ENCODE data around the gene CDC42EP1.
"Not testable (repeated sequence)": the region's sequence is repeated elsewhere in the genome, so short reads cannot be mapped to it uniquely, and the experiment has no call there.

The CDC42EP1 gene

DNA sequence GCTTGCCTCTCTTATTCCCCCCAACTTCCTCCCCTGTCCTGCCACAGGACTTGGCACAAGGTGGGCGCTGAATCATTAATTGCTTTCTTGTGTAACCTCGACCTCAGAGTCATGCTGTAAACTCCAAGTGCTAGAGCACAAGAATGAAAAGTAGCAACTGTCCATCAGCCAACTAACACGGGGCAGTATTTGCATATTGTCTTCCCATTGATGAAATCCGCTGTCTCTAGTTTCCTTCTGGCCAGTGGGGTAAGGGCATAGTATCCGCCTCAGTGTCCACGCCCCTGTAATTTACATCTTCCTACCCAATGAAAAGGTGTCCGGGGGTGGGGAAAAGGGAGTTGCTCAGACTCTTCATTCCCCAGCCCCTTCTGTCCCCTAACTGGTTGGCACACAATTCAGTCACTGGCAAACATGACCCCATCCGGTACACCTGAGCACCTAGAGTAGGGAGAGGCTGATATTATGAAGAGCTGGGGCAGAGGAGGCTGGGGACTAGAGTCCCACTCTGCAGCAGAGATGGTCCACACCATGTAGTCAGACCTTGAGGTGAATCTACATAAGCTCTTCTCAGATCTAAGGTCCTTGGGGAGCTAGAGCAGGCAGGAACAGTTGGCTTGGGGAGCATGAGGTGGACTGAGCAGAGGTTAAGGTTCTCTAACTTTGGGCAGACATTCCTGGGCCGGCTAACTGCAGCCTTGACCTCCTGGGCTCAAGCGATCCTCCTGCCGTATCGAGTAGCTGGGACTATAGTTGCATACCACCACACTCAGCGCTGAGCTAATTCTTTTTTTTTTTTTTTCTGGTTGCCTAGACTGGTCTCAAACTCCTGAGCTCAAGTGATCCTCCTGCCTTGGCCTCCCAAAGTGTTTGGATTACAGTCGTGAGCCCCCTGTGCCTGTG is 41.5 kb downstream of the CDC42EP1 start:
- H3K9ac ChIP-seq (ENCODE audit: low read depth, low read length) = peak overlapping the region; percentile 43; the same call in 1 of the 2 replicates
- no peaks in the 10 kb centered on the region for H3K36me3 ChIP-seq (ENCODE audit: insufficient read depth, low read length)
- H3K9me3 ChIP-seq (ENCODE audit: control insufficient read depth, insufficient read depth, low read length) = no peaks in the 10 kb centered on the region
- peaks cover 3% of the 10 kb centered on the region; the same call in 1 of the 2 replicates for H3K4me1 ChIP-seq (ENCODE audit: insufficient read depth, low read length)

- H3K9ac ChIP-seq (ENCODE audit: low read depth, low read length); H3K9me3 ChIP-seq (ENCODE audit: control insufficient read depth, insufficient read depth, low read length); H3K4me1 ChIP-seq (ENCODE audit: insufficient read depth, low read length); H3K36me3 ChIP-seq (ENCODE audit: insufficient read depth, low read length): not testable (repeated sequence)
These were observed 42.4 kb downstream of the CDC42EP1 start for GRCh38 chr22:37602546-37603277.

- Histone ChIP-seq H3K4me1 (ENCODE audit: insufficient read depth, low read length) (peaks cover 3% of the 10 kb centered on the region; the same call in 1 of the 2 replicates), H3K36me3 (ENCODE audit: insufficient read depth, low read length) (no peaks in the 10 kb centered on the region), H3K9ac (ENCODE audit: low read depth, low read length) (no peak overlapping the region), H3K9me3 (ENCODE audit: control insufficient read depth, insufficient read depth, low read length) (no peaks in the 10 kb centered on the region)
These were observed 43.8 kb downstream of the CDC42EP1 start for GRCh38 chr22:37604074-37604473.

- H3K9me3 ChIP-seq (ENCODE audit: control insufficient read depth, insufficient read depth, low read length) = no peaks in the 10 kb centered on the region
- peaks cover 3% of the 10 kb centered on the region; the same call in 1 of the 2 replicates for H3K4me1 ChIP-seq (ENCODE audit: insufficient read depth, low read length)
- H3K36me3 ChIP-seq (ENCODE audit: insufficient read depth, low read length) = no peaks in the 10 kb centered on the region
- H3K9ac ChIP-seq (ENCODE audit: low read depth, low read length) = no peak overlapping the region
These were observed 44.6 kb downstream of the CDC42EP1 start for GRCh38 chr22:37604875-37605274.

- Histone ChIP-seq H3K4me1 (ENCODE audit: insufficient read depth, low read length) (0 out of 2 replicates have a peak, but pooled peaks cover 3% of the 10 kb centered on the region), H3K9me3 (ENCODE audit: control insufficient read depth, insufficient read depth, low read length) (no peaks in the 10 kb centered on the region), H3K36me3 (ENCODE audit: insufficient read depth, low read length) (no peaks in the 10 kb centered on the region), H3K9ac (ENCODE audit: low read depth, low read length) (peak overlapping the region; percentile 86)
These were observed 47.0 kb downstream of the CDC42EP1 start for GRCh38 chr22:37607010-37607934.

- H3K9me3 ChIP-seq (ENCODE audit: control insufficient read depth, insufficient read depth, low read length) = no peaks in the 10 kb centered on the region
- H3K4me1 ChIP-seq (ENCODE audit: insufficient read depth, low read length) = 0 out of 2 replicates have a peak, but pooled peaks cover 3% of the 10 kb centered on the region
- no peaks in the 10 kb centered on the region for H3K36me3 ChIP-seq (ENCODE audit: insufficient read depth, low read length)
- peak overlapping the region; percentile 86 for H3K9ac ChIP-seq (ENCODE audit: low read depth, low read length)
These were observed 47.7 kb downstream of the CDC42EP1 start for GRCh38 chr22:37607935-37608476.

DNA sequence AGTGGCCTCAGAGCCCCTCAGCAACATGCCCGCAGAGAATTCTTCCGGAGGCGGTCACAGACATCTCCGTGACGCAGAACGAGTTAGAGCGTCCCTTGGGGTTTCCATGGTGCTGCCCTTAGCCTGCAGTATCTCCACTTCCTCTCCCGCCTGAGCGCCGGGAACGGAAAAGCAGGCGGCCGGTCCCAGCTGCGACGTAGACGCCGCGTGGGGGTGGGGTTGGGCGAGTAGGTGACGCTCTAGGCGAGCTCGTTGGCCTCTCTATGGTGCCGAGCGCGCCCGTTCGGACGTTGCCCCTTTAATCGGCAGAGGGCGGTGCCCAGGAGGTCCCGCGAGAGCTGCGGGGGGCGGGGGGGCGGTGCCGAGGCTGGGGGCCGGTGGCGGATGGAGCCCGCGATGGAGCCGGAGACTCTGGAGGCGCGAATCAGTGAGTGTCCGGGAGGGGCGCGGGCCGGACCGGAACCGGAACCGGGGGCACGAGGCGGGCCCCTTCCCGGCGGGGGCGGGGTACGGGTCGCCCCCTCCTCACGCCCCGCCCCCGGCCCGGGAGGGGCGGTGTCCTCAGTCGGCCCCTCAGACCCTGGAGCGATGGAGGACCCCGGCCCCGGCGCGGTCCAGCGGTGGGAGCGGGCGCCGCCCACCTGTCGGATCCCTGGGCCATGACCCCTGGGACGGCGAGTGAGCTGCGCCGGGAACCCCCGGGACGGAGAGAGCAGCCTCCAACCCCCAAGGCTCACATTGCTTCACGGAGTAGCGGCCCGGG is 48.4 kb downstream of the CDC42EP1 start, which contains the start of gene GGA1:
Gene GGA1 (plus strand): TSS at position 358 of the 763 bp plus-strand sequence. CDS start 27 bp downstream, at position 385.
- H3K4me1 ChIP-seq (ENCODE audit: insufficient read depth, low read length) = 0 out of 2 replicates have a peak, but pooled peaks cover 3% of the 10 kb centered on the region

DNA sequence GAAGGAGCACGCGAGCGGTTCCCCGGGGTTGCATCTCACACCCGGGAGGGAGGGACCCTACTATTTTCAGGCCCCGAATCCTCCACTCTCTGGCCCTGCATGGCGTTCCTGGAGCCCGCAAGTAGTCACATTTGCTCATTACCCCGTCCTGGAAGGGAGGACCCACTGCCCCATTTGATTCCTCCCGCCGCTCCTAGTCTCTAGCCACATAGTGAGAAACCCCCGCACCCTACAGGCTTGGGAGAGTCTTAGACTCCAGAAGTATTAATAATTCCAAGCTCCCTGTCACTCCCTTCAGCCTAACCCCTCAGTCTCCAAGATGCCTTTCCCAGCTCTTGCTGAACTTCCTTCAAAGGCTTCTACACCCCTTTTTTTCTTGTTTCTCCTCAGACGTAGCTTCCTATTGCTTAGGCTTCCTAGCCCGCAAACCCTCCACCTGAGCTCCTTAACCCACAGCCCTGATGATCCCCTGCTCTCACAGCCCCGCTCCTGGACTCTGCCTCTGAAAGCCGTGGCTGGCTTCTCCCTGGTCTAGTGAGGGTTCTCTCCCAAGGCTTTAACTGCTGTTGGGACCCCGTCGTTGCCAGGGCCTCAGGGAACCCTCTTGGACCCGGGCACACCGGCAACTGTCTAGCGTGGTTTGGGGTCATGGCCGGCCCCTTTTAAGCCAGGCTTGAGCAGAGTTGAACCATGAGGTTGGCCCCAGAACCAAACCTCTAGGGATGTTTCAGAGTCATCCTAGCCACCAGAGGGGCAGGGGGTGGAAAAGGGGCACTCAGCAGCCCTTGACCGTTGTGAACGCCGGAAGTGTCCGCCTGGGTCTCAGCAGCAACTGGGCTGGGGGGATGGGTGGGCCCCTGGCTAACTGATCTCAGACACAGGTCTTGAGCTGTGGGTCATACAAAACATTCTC is 49.2 kb downstream of the CDC42EP1 start:
- Histone ChIP-seq H3K9me3 (ENCODE audit: control insufficient read depth, insufficient read depth, low read length) (no peaks in the 10 kb centered on the region), H3K4me1 (ENCODE audit: insufficient read depth, low read length) (0 out of 2 replicates have a peak, but pooled peaks cover 3% of the 10 kb centered on the region), H3K9ac (ENCODE audit: low read depth, low read length) (peak overlapping the region; percentile 64), H3K36me3 (ENCODE audit: insufficient read depth, low read length) (no peaks in the 10 kb centered on the region)

More for the DNA sequence above, 48.4 kb downstream of the CDC42EP1 start, which contains the start of gene GGA1:
- H3K9me3 ChIP-seq (ENCODE audit: control insufficient read depth, insufficient read depth, low read length) = no peaks in the 10 kb centered on the region
- peak within 1 kb of the TSS; percentile 86 for H3K9ac ChIP-seq (ENCODE audit: low read depth, low read length)
- H3K36me3 ChIP-seq (ENCODE audit: insufficient read depth, low read length) = no peaks in the 10 kb centered on the region

GRCh38 chr22:37610153-37610475 is 49.8 kb downstream of the CDC42EP1 start:
- H3K4me1 ChIP-seq (ENCODE audit: insufficient read depth, low read length); H3K9me3 ChIP-seq (ENCODE audit: control insufficient read depth, insufficient read depth, low read length); H3K36me3 ChIP-seq (ENCODE audit: insufficient read depth, low read length): not testable (repeated sequence)
- H3K9ac ChIP-seq (ENCODE audit: low read depth, low read length) = peak overlapping the region; percentile 64; the same call in 1 of the 2 replicates

GRCh38 chr22:37610480-37611129 is 50.3 kb downstream of the CDC42EP1 start:
- Histone ChIP-seq H3K4me1 (ENCODE audit: insufficient read depth, low read length) (0 out of 2 replicates have a peak, but pooled peaks cover 3% of the 10 kb centered on the region), H3K9ac (ENCODE audit: low read depth, low read length) (no peak overlapping the region), H3K36me3 (ENCODE audit: insufficient read depth, low read length) (no peaks in the 10 kb centered on the region), H3K9me3 (ENCODE audit: control insufficient read depth, insufficient read depth, low read length) (no peaks in the 10 kb centered on the region)

DNA sequence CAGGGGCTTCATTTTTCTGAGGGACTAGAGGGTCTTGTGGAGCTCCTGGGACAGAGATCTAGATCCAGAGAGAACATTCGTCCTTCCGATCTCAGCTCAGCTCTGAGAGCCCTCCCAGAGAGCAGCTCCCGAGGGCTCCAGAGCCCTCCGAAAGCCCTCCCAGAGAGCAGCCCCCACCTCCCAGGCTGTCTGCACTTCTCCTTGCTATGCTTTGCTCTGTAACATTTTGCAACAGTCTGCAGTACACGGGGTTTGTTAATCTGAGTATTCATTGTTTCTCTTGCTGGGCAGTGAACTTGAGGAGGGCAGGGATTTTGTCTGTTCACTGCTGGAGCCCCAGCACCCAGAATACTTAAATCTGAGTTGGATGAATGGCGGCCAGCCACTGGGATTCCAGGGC is 50.9 kb downstream of the CDC42EP1 start:
- H3K9me3 ChIP-seq (ENCODE audit: control insufficient read depth, insufficient read depth, low read length) = no peaks in the 10 kb centered on the region
- no peak overlapping the region for H3K9ac ChIP-seq (ENCODE audit: low read depth, low read length)
- H3K4me1 ChIP-seq (ENCODE audit: insufficient read depth, low read length) = 0 out of 2 replicates have a peak, but pooled peaks cover 3% of the 10 kb centered on the region
- H3K36me3 ChIP-seq (ENCODE audit: insufficient read depth, low read length) = no peaks in the 10 kb centered on the region
